Cardiac muscle cell (in vitro differentiated cells and primary cell): ENCODE measurements around the gene PDE10A. TPM values are rescaled to one million over a fixed set of nuclear protein-coding genes. Genes with fewer than 3 reads are reported as not detected.
A peak's percentile ranks its signal among the peaks of the same experiment; 100 is the strongest.

Experiments
- DNase-seq, 2 donors: peaks; one replicate each; pipeline versions ENCODE4 v3.0.0 to v3.0.0-alpha.2; 2010 to 2017; ENCODE audit warnings: low read depth in 1 of 2, low spot score in 1 of 2
- H3K27ac ChIP-seq: fragments of 200-600 bp; sonication (generic); 2 replicates; pipeline ENCODE4 v1.5.1; 2016
- H3K27me3 ChIP-seq: fragments of 200-600 bp; sonication (generic); 2 replicates; pipeline ENCODE4 v1.6.0; 2016; ENCODE audit warnings: control low read depth
- H3K36me3 ChIP-seq: fragments of 200-600 bp; sonication (generic); 2 replicates; pipeline ENCODE4 v1.5.1; 2016; ENCODE audit warnings: control low read depth
- H3K4me1 ChIP-seq: fragments of 200-600 bp; sonication (generic); 2 replicates; pipeline ENCODE4 v1.8.1; 2017; ENCODE audit warnings: low read depth, mild to moderate bottlenecking, mixed run types
- H3K4me3 ChIP-seq: fragments of 200-600 bp; sonication (generic); 2 replicates; pipeline ENCODE4 v1.5.1; 2016; ENCODE audit warnings: mild to moderate bottlenecking
- H3K9me3 ChIP-seq: fragments of 200-600 bp; sonication (generic); 2 replicates; pipeline ENCODE4 v1.5.1; 2017; ENCODE audit warnings: low read depth, mild to moderate bottlenecking, control low read depth
- CTCF ChIP-seq: IDR thresholded peaks from 2 replicates; pipeline ENCODE4 v1.5.1; 2012; ENCODE audit warnings: low read depth, mild to moderate bottlenecking, low read length
- polyA plus RNA-seq: library from polyadenylated mRNA; unstranded; fragments of >200 nt; fragmentation: Nextera tagmentation; extraction: Ambion mirVana; gene quantifications from 2 replicates; pipeline ENCODE4 v1.2.1, GENCODE V29; 2016
- total RNA-seq: library from RNA; depleted of rRNA; stranded (reverse); fragments of >200 nt; gene quantifications from 2 replicates; pipeline ENCODE4 v1.2.3, GENCODE V29; 2016

PDE10A gene
- total and polyA plus RNA-seq, 2 experiments from 2014 or later: 0.82 to 5.4 TPM

GRCh38 chr6:165637586-165637985 is 25.5 kb downstream of the PDE10A start:
- Histone ChIP-seq H3K36me3 (no peaks in the 10 kb centered on the region), H3K27ac (no peak overlapping the region), H3K9me3 (no peaks in the 10 kb centered on the region), H3K27me3 (no peaks in the 10 kb centered on the region), H3K4me3 (no peak overlapping the region), H3K4me1 (peaks cover 21% of the 10 kb centered on the region)
- DNase-seq: peak in 1 of 2 donors; percentile 80
- TF ChIP-seq CTCF: no peak

- H3K27ac ChIP-seq: no peak overlapping the region
- no peaks in the 10 kb centered on the region for H3K36me3 ChIP-seq
- no peaks in the 10 kb centered on the region for H3K9me3 ChIP-seq
- no peak overlapping the region for H3K4me3 ChIP-seq
- DNase-seq: peak; percentile 43 to 88
- no peaks in the 10 kb centered on the region for H3K27me3 ChIP-seq
- no peak for TF ChIP-seq CTCF
- peaks cover 21% of the 10 kb centered on the region for H3K4me1 ChIP-seq
Measured at GRCh38 chr6:165636402-165637048, 26.5 kb downstream of the PDE10A start.

- DNase-seq: peak in 1 of 2 donors; percentile 38
- Histone ChIP-seq H3K27ac (no peak overlapping the region), H3K27me3 (no peaks in the 10 kb centered on the region), H3K4me1 (peaks cover 21% of the 10 kb centered on the region), H3K36me3 (no peaks in the 10 kb centered on the region), H3K9me3 (no peaks in the 10 kb centered on the region), H3K4me3 (no peak overlapping the region)
- no peak for TF ChIP-seq CTCF
Measured at GRCh38 chr6:165635965-165636364, 27.1 kb downstream of the PDE10A start.

GRCh38 chr6:165634101-165634880 is 28.8 kb downstream of the PDE10A start:
- no peaks in the 10 kb centered on the region for H3K27me3 ChIP-seq
- H3K4me1 ChIP-seq: peaks cover 26% of the 10 kb centered on the region
- no peaks in the 10 kb centered on the region for H3K9me3 ChIP-seq
- TF ChIP-seq CTCF: no peak
- H3K27ac ChIP-seq: no peak overlapping the region
- no peak overlapping the region for H3K4me3 ChIP-seq
- DNase-seq: no peak
- no peaks in the 10 kb centered on the region for H3K36me3 ChIP-seq

- Histone ChIP-seq H3K9me3 (no peaks in the 10 kb centered on the region), H3K4me1 (peaks cover 19% of the 10 kb centered on the region), H3K27ac (no peak overlapping the region), H3K36me3 (no peaks in the 10 kb centered on the region), H3K4me3 (no peak overlapping the region), H3K27me3 (no peaks in the 10 kb centered on the region)
- TF ChIP-seq CTCF: no peak
- peak in 1 of 2 donors; percentile 76 for DNase-seq
Measured at GRCh38 chr6:165632194-165632593, 30.8 kb downstream of the PDE10A start.
